Measurements from ENCODE around the gene RSRC1. TPM values are rescaled to one million over a fixed set of nuclear protein-coding genes. Genes with fewer than 3 reads are reported as not detected.

Gene RSRC1
- total RNA-seq, 1 experiment from 2014 or later: 60.3 TPM

DNA sequence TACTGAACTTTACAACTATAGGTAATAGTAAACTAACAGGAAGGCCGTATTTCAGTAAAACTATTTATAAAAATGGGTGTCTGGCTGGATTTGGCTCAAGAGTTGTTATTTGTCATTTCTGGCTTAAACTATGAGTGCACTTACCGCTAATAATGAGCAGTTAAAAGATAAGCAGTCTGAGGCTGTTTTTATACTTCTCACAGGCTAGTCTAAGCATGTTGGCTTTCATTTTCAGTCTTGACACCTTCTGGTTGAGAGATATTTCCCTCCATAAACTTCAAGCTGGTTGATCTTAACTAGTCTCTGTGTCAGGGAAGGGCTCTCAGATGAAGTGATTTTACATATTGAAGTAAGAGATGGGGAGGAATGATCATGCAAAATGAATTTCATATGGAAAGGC, 96.1 kb downstream of the RSRC1 start:
- POLR2A ChIA-PET (ENCODE audit: unreplicated experiment): no interaction called here
- Histone ChIP-seq H3K4me1 (replicated peaks; ENCODE audit: insufficient read depth) (no peaks in the 10 kb centered on the region), H3K79me2 (ENCODE audit: low read depth) (peaks cover 1% of the 10 kb centered on the region; the same call in 1 of the 2 replicates), H3K4me3 (no peak overlapping the region), H3K27me3 (ENCODE audit: insufficient read depth, low read depth) (no peaks in the 10 kb centered on the region), H3K27ac (no peak overlapping the region), H3K4me2 (no peak overlapping the region), H3K36me3 (ENCODE audit: low read depth) (0 out of 2 replicates have a peak, but pooled peaks cover under 1% of the 10 kb centered on the region), H3F3A (ENCODE audit: insufficient read depth, low read depth) (no peaks in the 10 kb centered on the region), H2AFZ (no peak overlapping the region), H3K9me2 (ENCODE audit: insufficient read depth) (no peaks in the 10 kb centered on the region), H4K20me1 (ENCODE audit: insufficient read depth) (no peaks in the 10 kb centered on the region), H3K9me3 (ENCODE audit: insufficient read depth, low read depth) (peaks cover 6% of the 10 kb centered on the region)
- DNase-seq: no peak
- no TSS peak for BruUV-seq (replicated peaks)
- CTCF ChIA-PET: no interaction called here
- intact Hi-C loops (cut with micrococcal nuclease; ENCODE audit: unreplicated experiment): no loop called here
- TF ChIP-seq EZH2 (IDR thresholded peaks at IDR 0.05; ENCODE audit: low read depth): no peak
- TF ChIP-seq, protein P1, sequence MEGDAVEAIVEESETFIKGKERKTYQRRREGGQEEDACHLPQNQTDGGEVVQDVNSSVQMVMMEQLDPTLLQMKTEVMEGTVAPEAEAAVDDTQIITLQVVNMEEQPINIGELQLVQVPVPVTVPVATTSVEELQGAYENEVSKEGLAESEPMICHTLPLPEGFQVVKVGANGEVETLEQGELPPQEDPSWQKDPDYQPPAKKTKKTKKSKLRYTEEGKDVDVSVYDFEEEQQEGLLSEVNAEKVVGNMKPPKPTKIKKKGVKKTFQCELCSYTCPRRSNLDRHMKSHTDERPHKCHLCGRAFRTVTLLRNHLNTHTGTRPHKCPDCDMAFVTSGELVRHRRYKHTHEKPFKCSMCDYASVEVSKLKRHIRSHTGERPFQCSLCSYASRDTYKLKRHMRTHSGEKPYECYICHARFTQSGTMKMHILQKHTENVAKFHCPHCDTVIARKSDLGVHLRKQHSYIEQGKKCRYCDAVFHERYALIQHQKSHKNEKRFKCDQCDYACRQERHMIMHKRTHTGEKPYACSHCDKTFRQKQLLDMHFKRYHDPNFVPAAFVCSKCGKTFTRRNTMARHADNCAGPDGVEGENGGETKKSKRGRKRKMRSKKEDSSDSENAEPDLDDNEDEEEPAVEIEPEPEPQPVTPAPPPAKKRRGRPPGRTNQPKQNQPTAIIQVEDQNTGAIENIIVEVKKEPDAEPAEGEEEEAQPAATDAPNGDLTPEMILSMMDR (conservative IDR thresholded peaks at IDR 0.05): no peak

DNA sequence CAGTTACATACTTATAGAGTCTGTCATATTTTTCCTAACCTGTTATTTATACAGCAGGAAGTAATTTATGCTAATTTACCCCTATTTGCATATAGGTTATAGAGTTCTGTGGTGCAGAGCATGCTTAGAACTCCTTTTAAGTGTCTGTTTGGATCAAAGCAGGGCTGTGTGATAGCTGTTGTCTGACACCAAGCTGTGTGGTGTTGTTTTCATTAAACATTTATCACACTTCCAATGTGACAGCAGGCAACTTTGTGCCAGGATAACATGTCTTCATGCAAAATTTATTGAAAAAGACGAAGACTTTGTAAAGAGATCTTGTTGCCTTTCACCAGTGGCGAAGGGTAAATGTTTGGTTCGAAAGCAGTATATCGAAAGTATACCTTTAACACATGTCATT, 100.2 kb downstream of the RSRC1 start:
- no peak overlapping the region for H2AFZ ChIP-seq
- CTCF ChIA-PET: no interaction called here
- no peak overlapping the region for H3K27ac ChIP-seq
- POLR2A ChIA-PET (ENCODE audit: unreplicated experiment): no interaction called here
- H3K27me3 ChIP-seq (ENCODE audit: insufficient read depth, low read depth): no peaks in the 10 kb centered on the region
- no peaks in the 10 kb centered on the region for H4K20me1 ChIP-seq (ENCODE audit: insufficient read depth)
- no TSS peak for BruUV-seq (replicated peaks)
- H3K9me2 ChIP-seq (ENCODE audit: insufficient read depth): peaks cover 5% of the 10 kb centered on the region; the same call in 1 of the 2 replicates
- H3K79me2 ChIP-seq (ENCODE audit: low read depth): no peaks in the 10 kb centered on the region
- H3F3A ChIP-seq (ENCODE audit: insufficient read depth, low read depth): no peaks in the 10 kb centered on the region
- no peak overlapping the region for H3K4me3 ChIP-seq
- no peak overlapping the region for H3K4me2 ChIP-seq
- intact Hi-C loops (cut with micrococcal nuclease; ENCODE audit: unreplicated experiment): no loop called here
- TF ChIP-seq EZH2 (IDR thresholded peaks at IDR 0.05; ENCODE audit: low read depth): no peak
- TF ChIP-seq, protein P1 (conservative IDR thresholded peaks at IDR 0.05): no peak
- no peaks in the 10 kb centered on the region for H3K4me1 ChIP-seq (replicated peaks; ENCODE audit: insufficient read depth)
- no peaks in the 10 kb centered on the region for H3K9me3 ChIP-seq (ENCODE audit: insufficient read depth, low read depth)
- H3K36me3 ChIP-seq (ENCODE audit: low read depth): no peaks in the 10 kb centered on the region
- DNase-seq: no peak

DNA sequence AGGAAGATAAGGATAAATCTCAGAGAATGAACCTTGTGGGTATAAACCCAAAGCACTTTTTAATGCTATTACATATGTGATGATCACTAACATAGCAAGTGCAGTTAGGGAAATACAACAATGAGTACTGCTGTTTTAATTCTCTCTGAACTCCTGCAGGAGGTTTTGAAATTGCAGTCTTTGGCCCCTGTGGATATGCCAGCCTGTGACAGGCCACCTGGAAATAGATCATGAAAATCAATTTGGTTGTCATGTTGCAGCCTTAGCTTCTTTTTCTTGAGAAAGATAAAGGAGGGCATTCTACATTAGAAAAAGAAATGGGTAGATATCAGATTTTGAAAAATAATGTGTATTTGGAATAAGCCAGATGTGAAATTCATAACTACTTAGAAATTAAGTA, 103.6 kb downstream of the RSRC1 start:
- H3K4me3 ChIP-seq: no peak overlapping the region
- BruUV-seq (replicated peaks): no TSS peak
- no peaks in the 10 kb centered on the region for H3K36me3 ChIP-seq (ENCODE audit: low read depth)
- TF ChIP-seq, protein P1 (conservative IDR thresholded peaks at IDR 0.05): no peak
- no peaks in the 10 kb centered on the region for H3K9me3 ChIP-seq (ENCODE audit: insufficient read depth, low read depth)
- no peaks in the 10 kb centered on the region for H3K27me3 ChIP-seq (ENCODE audit: insufficient read depth, low read depth)
- intact Hi-C loops (cut with micrococcal nuclease; ENCODE audit: unreplicated experiment): no loop called here
- H3K9me2 ChIP-seq (ENCODE audit: insufficient read depth): peaks cover 5% of the 10 kb centered on the region; the same call in 1 of the 2 replicates
- no peak overlapping the region for H2AFZ ChIP-seq
- no peaks in the 10 kb centered on the region for H4K20me1 ChIP-seq (ENCODE audit: insufficient read depth)
- no peaks in the 10 kb centered on the region for H3K4me1 ChIP-seq (replicated peaks; ENCODE audit: insufficient read depth)
- ChIA-PET CTCF (no interaction called here), POLR2A (ENCODE audit: unreplicated experiment) (no interaction called here)
- no peak for DNase-seq
- H3K4me2 ChIP-seq: no peak overlapping the region
- no peak overlapping the region for H3K27ac ChIP-seq
- H3F3A ChIP-seq (ENCODE audit: insufficient read depth, low read depth): no peaks in the 10 kb centered on the region
- no peaks in the 10 kb centered on the region for H3K79me2 ChIP-seq (ENCODE audit: low read depth)

Data from PC-9 (cell line).